ENCODE results near the gene GJB5.

DNA sequence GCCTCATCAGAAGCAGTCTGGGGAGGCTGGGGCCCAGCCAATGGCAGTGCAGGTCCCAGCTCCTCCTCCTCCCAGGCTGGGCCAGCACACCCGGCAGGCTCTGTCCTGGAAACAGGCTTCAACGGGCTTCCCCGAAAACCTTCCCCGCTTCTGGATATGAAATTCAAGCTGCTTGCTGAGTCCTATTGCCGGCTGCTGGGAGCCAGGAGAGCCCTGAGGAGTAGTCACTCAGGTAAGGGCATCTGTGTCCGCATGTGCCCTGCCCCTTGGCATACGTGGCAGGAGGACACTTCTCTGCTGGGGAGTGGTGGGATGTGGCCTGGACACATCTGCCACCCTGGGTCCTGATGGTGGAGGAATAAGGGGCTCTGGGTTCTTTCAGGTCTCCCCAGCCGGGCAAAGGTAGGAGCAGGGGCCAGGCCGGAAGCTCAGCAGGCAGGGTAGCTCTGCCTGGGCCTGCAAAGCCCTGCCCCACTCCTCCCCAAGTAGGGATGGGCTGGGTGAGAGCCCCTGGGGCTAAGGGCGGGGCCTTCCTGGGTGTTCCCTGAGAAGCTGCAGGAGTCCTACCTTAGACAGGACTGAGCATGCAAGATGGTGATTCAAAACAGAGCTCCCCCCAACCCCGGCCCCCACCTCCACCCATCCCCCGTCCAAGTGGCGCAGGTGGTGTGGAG, at the start of gene GJB5:
- TF ChIP-seq, protein P1, sequence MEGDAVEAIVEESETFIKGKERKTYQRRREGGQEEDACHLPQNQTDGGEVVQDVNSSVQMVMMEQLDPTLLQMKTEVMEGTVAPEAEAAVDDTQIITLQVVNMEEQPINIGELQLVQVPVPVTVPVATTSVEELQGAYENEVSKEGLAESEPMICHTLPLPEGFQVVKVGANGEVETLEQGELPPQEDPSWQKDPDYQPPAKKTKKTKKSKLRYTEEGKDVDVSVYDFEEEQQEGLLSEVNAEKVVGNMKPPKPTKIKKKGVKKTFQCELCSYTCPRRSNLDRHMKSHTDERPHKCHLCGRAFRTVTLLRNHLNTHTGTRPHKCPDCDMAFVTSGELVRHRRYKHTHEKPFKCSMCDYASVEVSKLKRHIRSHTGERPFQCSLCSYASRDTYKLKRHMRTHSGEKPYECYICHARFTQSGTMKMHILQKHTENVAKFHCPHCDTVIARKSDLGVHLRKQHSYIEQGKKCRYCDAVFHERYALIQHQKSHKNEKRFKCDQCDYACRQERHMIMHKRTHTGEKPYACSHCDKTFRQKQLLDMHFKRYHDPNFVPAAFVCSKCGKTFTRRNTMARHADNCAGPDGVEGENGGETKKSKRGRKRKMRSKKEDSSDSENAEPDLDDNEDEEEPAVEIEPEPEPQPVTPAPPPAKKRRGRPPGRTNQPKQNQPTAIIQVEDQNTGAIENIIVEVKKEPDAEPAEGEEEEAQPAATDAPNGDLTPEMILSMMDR (IDR thresholded peaks at IDR 0.05) = no peak
- no peak for TF ChIP-seq POLR2AphosphoS5 (IDR thresholded peaks at IDR 0.05; ENCODE audit: low read depth, low read length)
- TF ChIP-seq, protein P2, sequence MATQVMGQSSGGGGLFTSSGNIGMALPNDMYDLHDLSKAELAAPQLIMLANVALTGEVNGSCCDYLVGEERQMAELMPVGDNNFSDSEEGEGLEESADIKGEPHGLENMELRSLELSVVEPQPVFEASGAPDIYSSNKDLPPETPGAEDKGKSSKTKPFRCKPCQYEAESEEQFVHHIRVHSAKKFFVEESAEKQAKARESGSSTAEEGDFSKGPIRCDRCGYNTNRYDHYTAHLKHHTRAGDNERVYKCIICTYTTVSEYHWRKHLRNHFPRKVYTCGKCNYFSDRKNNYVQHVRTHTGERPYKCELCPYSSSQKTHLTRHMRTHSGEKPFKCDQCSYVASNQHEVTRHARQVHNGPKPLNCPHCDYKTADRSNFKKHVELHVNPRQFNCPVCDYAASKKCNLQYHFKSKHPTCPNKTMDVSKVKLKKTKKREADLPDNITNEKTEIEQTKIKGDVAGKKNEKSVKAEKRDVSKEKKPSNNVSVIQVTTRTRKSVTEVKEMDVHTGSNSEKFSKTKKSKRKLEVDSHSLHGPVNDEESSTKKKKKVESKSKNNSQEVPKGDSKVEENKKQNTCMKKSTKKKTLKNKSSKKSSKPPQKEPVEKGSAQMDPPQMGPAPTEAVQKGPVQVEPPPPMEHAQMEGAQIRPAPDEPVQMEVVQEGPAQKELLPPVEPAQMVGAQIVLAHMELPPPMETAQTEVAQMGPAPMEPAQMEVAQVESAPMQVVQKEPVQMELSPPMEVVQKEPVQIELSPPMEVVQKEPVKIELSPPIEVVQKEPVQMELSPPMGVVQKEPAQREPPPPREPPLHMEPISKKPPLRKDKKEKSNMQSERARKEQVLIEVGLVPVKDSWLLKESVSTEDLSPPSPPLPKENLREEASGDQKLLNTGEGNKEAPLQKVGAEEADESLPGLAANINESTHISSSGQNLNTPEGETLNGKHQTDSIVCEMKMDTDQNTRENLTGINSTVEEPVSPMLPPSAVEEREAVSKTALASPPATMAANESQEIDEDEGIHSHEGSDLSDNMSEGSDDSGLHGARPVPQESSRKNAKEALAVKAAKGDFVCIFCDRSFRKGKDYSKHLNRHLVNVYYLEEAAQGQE (IDR thresholded peaks at IDR 0.05; ENCODE audit: insufficient read depth in 1 of 2, low read depth in 2 of 2, low read length in 1 of 2) = no peak
